Uterus (tissue), 2 donors: Measurements from ENCODE around the gene SORD.
"Not testable (repeated sequence)": the region's sequence is repeated elsewhere in the genome, so short reads cannot be mapped to it uniquely, and the experiment has no call there.

Source experiments
- CTCF ChIP-seq, 4 experiments: fragments of 200-600 bp in 2 of 4; fragments of 450-650 bp in 2 of 4; sonication (generic) in 2 of 4; IDR thresholded peaks; one replicate each; pipeline ENCODE4 v1.5.1; 2016 to 2019; ENCODE audit warnings: antibody characterized with exemption in 4 of 4, mild to moderate bottlenecking in 2 of 4, moderate library complexity in 1 of 4
- POLR2A ChIP-seq, 2 donors: fragments of 450-650 bp; IDR thresholded peaks; one replicate each; pipeline ENCODE4 v1.6.1; 2016; ENCODE audit warnings: antibody characterized with exemption in 2 of 2, mild to moderate bottlenecking in 1 of 2, moderate library complexity in 1 of 2

- TF ChIP-seq POLR2A, CTCF (IDR thresholded peaks at IDR 0.05): not testable (repeated sequence)
Observed at GRCh38 chr15:45041538-45041937, 18.5 kb downstream of the SORD start.
